K562 (cell line): ENCODE data around the gene ABLIM1. TPM values are rescaled to one million over a fixed set of nuclear protein-coding genes. Genes with fewer than 3 reads are reported as not detected.

Experiments
- ATAC-seq: fragments of 200-7000 bp; cut with Tn5 transposase; 3 replicates; pipeline ENCODE4 v1.9.1; 2020; ENCODE audit warnings: moderate library complexity
- BruUV-seq: library from RNA; stranded (reverse); fragments of 400-500 nt; replicated peaks from 2 replicates; lab custom pipeline; 2021; lab: Mats Ljungman, UMichigan
- CTCF ChIA-PET: fragments of 300-600 bp; formaldehyde crosslinking; extraction: SDS; loops from one replicate; lab custom pipeline; 2021; ENCODE audit warnings: low intra/inter-chr PET ratio; lab: Yijun Ruan, JAX
- POLR2A ChIA-PET: fragments of 300-600, 350-650 bp; sonication (Branson Sonifier 250); formaldehyde crosslinking; extraction: SDS; loops from one replicate; lab custom pipeline; 2021; ENCODE audit warnings: antibody characterized with exemption, inconsistent platforms; lab: Yijun Ruan, JAX
- DNase-seq, 4 experiments: peaks; one replicate each; pipeline versions ENCODE4 v3.0.0 to v3.0.0-alpha.2; 2011 to 2018; ENCODE audit warnings: low spot score in 3 of 4, mixed read lengths in 3 of 4; ENCODE audit errors: extremely low read depth in 1 of 4
- FAIRE-seq: peaks from 2 replicates; lab custom pipeline; 2011; peaks lifted over from hg19 to GRCh38; lab: Jason Lieb, UNC
- H2AFZ ChIP-seq: 2 replicates; pipeline ENCODE4 v1.6.0; 2011; ENCODE audit warnings: low read depth, low read length, control low read depth, inconsistent platforms
- H3K27ac ChIP-seq: fragments of 200-600 bp; 3 replicates; pipeline ENCODE4 v1.8.0; 2011; ENCODE audit warnings: low read depth, mild to moderate bottlenecking, control low read depth, inconsistent platforms, low read length, moderate library complexity, mixed read lengths; ENCODE audit errors: extremely low read depth
- H3K27me3 ChIP-seq, 2 experiments: fragments of 300-600 bp in 1 of 2; 2 replicates in 1 of 2; 3 replicates in 1 of 2; pipeline versions ENCODE4 v1.6.0 to v1.8.0; 2011; ENCODE audit warnings: inconsistent platforms in 2 of 2, low read length in 2 of 2, mild to moderate bottlenecking in 1 of 2, mixed read lengths in 1 of 2, moderate library complexity in 1 of 2; ENCODE audit not compliant: control insufficient read depth in 2 of 2, insufficient read depth in 2 of 2
- H3K36me3 ChIP-seq: fragments of 300-600 bp; 3 replicates; pipeline ENCODE4 v1.8.0; 2011; ENCODE audit warnings: mild to moderate bottlenecking, low read length, inconsistent platforms; ENCODE audit not compliant: control insufficient read depth, insufficient read depth
- H3K4me1 ChIP-seq, 2 experiments: fragments of 200-600 bp in 1 of 2; replicated peaks in 1 of 2; 2 replicates in 1 of 2; 3 replicates in 1 of 2; pipeline versions ENCODE4 v1.5.1 to v1.8.0; 2011; ENCODE audit warnings: inconsistent platforms in 2 of 2, low read length in 2 of 2, mild to moderate bottlenecking in 1 of 2, mixed read lengths in 1 of 2, moderate library complexity in 1 of 2; ENCODE audit not compliant: control insufficient read depth in 2 of 2, insufficient read depth in 2 of 2
- H3K4me2 ChIP-seq: 2 replicates; pipeline ENCODE4 v1.6.1; 2011; ENCODE audit warnings: low read length, control low read depth, inconsistent platforms, mixed read lengths; ENCODE audit not compliant: insufficient read depth
- H3K4me3 ChIP-seq: fragments of 200-600 bp; sonication (generic), shearing (Covaris generic); 2 replicates; pipeline ENCODE4 v1.5.1; 2016; ENCODE audit warnings: control low read depth, inconsistent platforms
- H3K79me2 ChIP-seq: fragments of 200-600 bp; 3 replicates; pipeline ENCODE4 v1.8.0; 2011; ENCODE audit warnings: low read length, inconsistent platforms; ENCODE audit not compliant: control insufficient read depth, insufficient read depth
- H3K9ac ChIP-seq, 2 experiments: 2 replicates each; pipeline versions ENCODE4 v1.6.0 to v1.6.1; 2011; ENCODE audit warnings: low read depth in 2 of 2, low read length in 2 of 2, control low read depth in 1 of 2, inconsistent platforms in 1 of 2, mild to moderate bottlenecking in 1 of 2, mixed read lengths in 1 of 2; ENCODE audit not compliant: insufficient read depth in 1 of 2
- H3K9me1 ChIP-seq: one replicate; pipeline ENCODE4 v1.6.0; 2011; ENCODE audit warnings: inconsistent platforms, mild to moderate bottlenecking, low read length, moderate library complexity; ENCODE audit not compliant: control insufficient read depth, insufficient read depth
- H3K9me3 ChIP-seq: replicated peaks from 2 replicates; pipeline ENCODE4 v1.5.1; 2011; ENCODE audit warnings: low read depth, low read length, inconsistent platforms; ENCODE audit not compliant: control insufficient read depth, insufficient read depth
- H4K20me1 ChIP-seq: replicated peaks from 2 replicates; pipeline ENCODE4 v1.6.1; 2011; ENCODE audit warnings: low read length, inconsistent platforms, mixed read lengths; ENCODE audit not compliant: control insufficient read depth, insufficient read depth
- BRD4 ChIP-seq: fragments of 200-600 bp; sonication (generic); IDR thresholded peaks from 2 replicates; pipeline ENCODE4 v1.6.1; 2017; ENCODE audit warnings: inconsistent platforms
- GATAD2B ChIP-seq: fragments of 450-650 bp; IDR thresholded peaks from 2 replicates; pipeline ENCODE4 v1.6.1; 2017; ENCODE audit warnings: mild to moderate bottlenecking, borderline replicate concordance
- MIER1 ChIP-seq: fragments of 450-650 bp; IDR thresholded peaks from 2 replicates; pipeline ENCODE4 v1.6.1; 2016; ENCODE audit warnings: antibody characterized with exemption, mild to moderate bottlenecking, low read depth
- MYBL2 ChIP-seq, 2 experiments: fragments of 450-650 bp in 1 of 2; sonication (generic) in 1 of 2; formaldehyde crosslinking in 1 of 2; IDR thresholded peaks; 2 replicates each; pipeline versions ENCODE4 v1.6.1 to v1.8.1; 2017 to 2022; ENCODE audit warnings: borderline replicate concordance in 1 of 2, inconsistent platforms in 1 of 2, low read depth in 1 of 2, mild to moderate bottlenecking in 1 of 2, missing genetic modification reagents in 1 of 2, moderate library complexity in 1 of 2
- NEUROD1 ChIP-seq: fragments of 150-350 bp; IDR thresholded peaks from 2 replicates; pipeline ENCODE4 v1.6.1; 2014; ENCODE audit warnings: borderline replicate concordance, low read length, low read depth; ENCODE audit not compliant: partially characterized antibody
- NFE2 ChIP-seq: IDR thresholded peaks from 2 replicates; pipeline ENCODE4 v1.6.1; 2014; ENCODE audit warnings: antibody characterized with exemption, low read depth
- whole genome bisulfite sequencing: fragments of 100-300 bp; shearing (Covaris generic); methylation state at CpG from one replicate; pipeline ENCODE4 v1.1.6; 2016; ENCODE audit warnings: low coverage, mixed read lengths; ENCODE audit not compliant: insufficient coverage; ENCODE audit errors: missing lambda C conversion rate; 5-methylcytosine and 5-hydroxymethylcytosine counted together
- in situ Hi-C: fragments of 300-500 bp; cut with MboI; formaldehyde crosslinking; loops from 4 replicates; pipeline ENCODE4 v1.15.0; 2018; ENCODE audit warnings: inconsistent platforms, mixed read lengths
- intact Hi-C: fragments of 100-400 bp; cut with micrococcal nuclease; formaldehyde crosslinking; loops from 2 replicates; pipeline ENCODE4 v1.14.2; 2022
- polyA plus RNA-seq, 8 experiments: library from polyadenylated mRNA; depleted of rRNA in 4 of 8; stranded (reverse) in 5 of 8; unstranded in 3 of 8; fragments of >200 nt; fragmentation: Nextera tagmentation in 2 of 8; fragmentation: Illumina TruSeq in 1 of 8; extraction: Ambion mirVana in 2 of 8; extraction: Trizol in 1 of 8; gene quantifications; 2 replicates each; pipeline versions ENCODE4 v1.2.1 to v1.2.3, GENCODE V29; 2011 to 2014; ENCODE audit warnings: inconsistent platforms in 1 of 8, missing spikeins in 1 of 8
- total RNA-seq, 7 experiments: library from RNA; depleted of rRNA in 6 of 7; stranded (reverse); fragments of >200 nt in 6 of 7; fragmentation: Illumina TruSeq in 2 of 7; extraction: Trizol in 2 of 7; gene quantifications; 2 replicates each; pipeline versions ENCODE4 v1.2.1 to v1.2.3, GENCODE V29; 2011 to 2021; ENCODE audit warnings: low replicate concordance in 1 of 7
- TF ChIP-seq, protein P1 (sequence below), 2 experiments: fragments of 450-650 bp in 1 of 2; sonication (generic) in 1 of 2; formaldehyde crosslinking in 1 of 2; IDR thresholded peaks; 2 replicates each; pipeline versions ENCODE4 v1.7.1 to v1.9.0; 2016 to 2022; ENCODE audit warnings: inconsistent platforms in 1 of 2, mild to moderate bottlenecking in 1 of 2, missing genetic modification reagents in 1 of 2

The ABLIM1 gene
- total and polyA plus RNA-seq, 9 of the 15 experiments (the other 6 are each of a cell fraction or from before 2014, with no cell fraction given), result 0.07 to 0.49 (median 0.14) TPM; not detected in 6

DNA sequence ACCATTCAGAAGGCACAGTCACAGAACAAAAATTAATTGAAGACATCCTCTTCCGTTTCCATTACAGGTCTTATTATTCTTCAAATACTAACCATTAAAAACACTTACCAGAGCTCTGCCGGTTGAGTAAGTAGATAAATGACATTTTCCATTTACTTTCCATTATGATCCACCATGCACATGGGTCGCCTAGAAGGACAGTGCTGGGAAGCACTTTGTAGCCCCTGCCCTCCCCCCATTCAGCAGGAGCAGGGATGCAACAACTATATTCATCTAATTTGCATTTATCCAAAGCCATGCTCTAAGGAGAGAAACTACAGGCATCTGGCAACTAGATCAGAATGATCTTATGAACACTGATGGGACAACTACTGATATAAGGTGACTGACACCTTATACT, 177.0 kb downstream of the ABLIM1 start:
- TF ChIP-seq GATAD2B (no peak), NEUROD1 (no peak), MIER1 (no peak), BRD4 (no peak), MYBL2 (IDR thresholded peaks at IDR 0.05; ENCODE audit: low read depth) (no peak), MYBL2 (CRISPR knock-in tag; IDR thresholded peaks at IDR 0.05; ENCODE audit: borderline replicate concordance) (no peak), NFE2 (no peak)
- TF ChIP-seq, protein P1, sequence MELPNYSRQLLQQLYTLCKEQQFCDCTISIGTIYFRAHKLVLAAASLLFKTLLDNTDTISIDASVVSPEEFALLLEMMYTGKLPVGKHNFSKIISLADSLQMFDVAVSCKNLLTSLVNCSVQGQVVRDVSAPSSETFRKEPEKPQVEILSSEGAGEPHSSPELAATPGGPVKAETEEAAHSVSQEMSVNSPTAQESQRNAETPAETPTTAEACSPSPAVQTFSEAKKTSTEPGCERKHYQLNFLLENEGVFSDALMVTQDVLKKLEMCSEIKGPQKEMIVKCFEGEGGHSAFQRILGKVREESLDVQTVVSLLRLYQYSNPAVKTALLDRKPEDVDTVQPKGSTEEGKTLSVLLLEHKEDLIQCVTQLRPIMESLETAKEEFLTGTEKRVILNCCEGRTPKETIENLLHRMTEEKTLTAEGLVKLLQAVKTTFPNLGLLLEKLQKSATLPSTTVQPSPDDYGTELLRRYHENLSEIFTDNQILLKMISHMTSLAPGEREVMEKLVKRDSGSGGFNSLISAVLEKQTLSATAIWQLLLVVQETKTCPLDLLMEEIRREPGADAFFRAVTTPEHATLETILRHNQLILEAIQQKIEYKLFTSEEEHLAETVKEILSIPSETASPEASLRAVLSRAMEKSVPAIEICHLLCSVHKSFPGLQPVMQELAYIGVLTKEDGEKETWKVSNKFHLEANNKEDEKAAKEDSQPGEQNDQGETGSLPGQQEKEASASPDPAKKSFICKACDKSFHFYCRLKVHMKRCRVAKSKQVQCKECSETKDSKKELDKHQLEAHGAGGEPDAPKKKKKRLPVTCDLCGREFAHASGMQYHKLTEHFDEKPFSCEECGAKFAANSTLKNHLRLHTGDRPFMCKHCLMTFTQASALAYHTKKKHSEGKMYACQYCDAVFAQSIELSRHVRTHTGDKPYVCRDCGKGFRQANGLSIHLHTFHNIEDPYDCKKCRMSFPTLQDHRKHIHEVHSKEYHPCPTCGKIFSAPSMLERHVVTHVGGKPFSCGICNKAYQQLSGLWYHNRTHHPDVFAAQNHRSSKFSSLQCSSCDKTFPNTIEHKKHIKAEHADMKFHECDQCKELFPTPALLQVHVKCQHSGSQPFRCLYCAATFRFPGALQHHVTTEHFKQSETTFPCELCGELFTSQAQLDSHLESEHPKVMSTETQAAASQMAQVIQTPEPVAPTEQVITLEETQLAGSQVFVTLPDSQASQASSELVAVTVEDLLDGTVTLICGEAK (IDR thresholded peaks at IDR 0.05), result no peak
- TF ChIP-seq, protein P1 (CRISPR knock-in tag; IDR thresholded peaks at IDR 0.05), result no peak
- H3K4me3 ChIP-seq, result no peak overlapping the region
- DNase-seq, result no peak
- H3K9me1 ChIP-seq, result no peaks in the 10 kb centered on the region
- H4K20me1 ChIP-seq, result no peaks in the 10 kb centered on the region
- H3K27me3 ChIP-seq, result peaks cover 0 to 10% of the 10 kb centered on the region in 2 experiments; a peak in 1 of 5 replicates
- no TSS peak for BruUV-seq
- H3K4me2 ChIP-seq, result no peak overlapping the region
- H3K79me2 ChIP-seq, result no peaks in the 10 kb centered on the region
- H3K9ac ChIP-seq, result no peak overlapping the region
- no peak overlapping the region for H2AFZ ChIP-seq
- intact Hi-C loops (no loop called here), in situ Hi-C loops (no loop called here)
- no peaks in the 10 kb centered on the region for H3K36me3 ChIP-seq
- no peak overlapping the region for H3K27ac ChIP-seq
- WGBS, result 0% methylated on average over 2 of the region's 3 CpGs
- FAIRE-seq, result no peak
- POLR2A ChIA-PET, result interaction anchor here (0.7 kb wide), 1 partner anchor 341 kb away, joined by 4 read pairs; the partner anchor contains the start of gene FHIP2A
- no peaks in the 10 kb centered on the region for H3K4me1 ChIP-seq
- CTCF ChIA-PET, result no interaction called here
- no peak for ATAC-seq
- no peaks in the 10 kb centered on the region for H3K9me3 ChIP-seq
